GM15510 (cell line): ENCODE results near the gene INCA1.

Source experiments
- POLR2A ChIP-seq: IDR thresholded peaks from 3 replicates; pipeline ENCODE4 v1.6.1; 2011; ENCODE audit warnings: borderline replicate concordance; ENCODE audit not compliant: insufficient read length; ENCODE audit errors: extremely low read depth

Gene INCA1

GRCh38 chr17:5023588-5024147 is 26.3 kb upstream of the INCA1 start:
- TF ChIP-seq POLR2A = no peak

DNA sequence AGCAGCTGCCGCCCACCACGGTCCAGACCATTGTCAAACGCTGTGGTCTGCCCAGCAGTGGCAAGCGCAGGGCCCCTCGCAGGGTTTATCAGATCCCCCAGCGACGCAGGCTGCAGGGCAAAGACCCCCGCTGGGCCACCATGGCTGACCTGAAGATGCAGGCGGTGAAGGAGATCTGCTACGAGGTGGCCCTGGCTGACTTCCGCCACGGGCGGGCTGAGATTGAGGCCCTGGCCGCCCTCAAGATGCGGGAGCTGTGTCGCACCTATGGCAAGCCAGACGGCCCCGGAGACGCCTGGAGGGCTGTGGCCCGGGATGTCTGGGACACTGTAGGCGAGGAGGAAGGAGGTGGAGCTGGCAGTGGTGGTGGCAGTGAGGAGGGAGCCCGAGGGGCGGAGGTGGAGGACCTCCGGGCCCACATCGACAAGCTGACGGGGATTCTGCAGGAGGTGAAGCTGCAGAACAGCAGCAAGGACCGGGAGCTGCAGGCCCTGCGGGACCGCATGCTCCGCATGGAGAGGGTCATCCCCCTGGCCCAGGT is 24.9 kb upstream of the INCA1 start:
- no peak for TF ChIP-seq POLR2A

DNA sequence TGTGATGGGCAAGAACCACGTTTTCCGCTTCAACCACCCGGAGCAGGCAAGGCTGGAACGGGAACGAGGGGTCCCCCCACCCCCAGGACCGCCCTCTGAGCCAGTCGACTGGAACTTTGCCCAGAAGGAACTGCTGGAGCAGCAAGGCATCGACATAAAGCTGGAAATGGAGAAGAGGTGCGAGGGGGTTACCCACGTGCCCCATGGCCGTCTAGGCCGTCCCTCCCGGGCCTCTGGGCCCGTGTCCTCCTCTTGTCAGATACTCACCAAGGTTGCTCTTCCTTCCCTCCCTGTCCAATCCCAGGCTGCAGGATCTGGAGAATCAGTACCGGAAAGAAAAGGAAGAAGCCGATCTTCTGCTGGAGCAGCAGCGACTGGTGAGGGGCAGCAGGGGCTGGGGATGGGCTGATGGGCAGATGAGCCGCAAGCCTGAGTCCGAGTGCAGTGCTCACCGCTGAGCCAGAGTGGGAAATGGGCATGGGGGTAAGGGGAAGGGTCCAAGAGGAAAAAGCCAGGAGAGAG is 23.2 kb upstream of the INCA1 start:
- TF ChIP-seq POLR2A = no peak

- no peak for TF ChIP-seq POLR2A
Observed at GRCh38 chr17:5019475-5019956, 22.2 kb upstream of the INCA1 start.

DNA sequence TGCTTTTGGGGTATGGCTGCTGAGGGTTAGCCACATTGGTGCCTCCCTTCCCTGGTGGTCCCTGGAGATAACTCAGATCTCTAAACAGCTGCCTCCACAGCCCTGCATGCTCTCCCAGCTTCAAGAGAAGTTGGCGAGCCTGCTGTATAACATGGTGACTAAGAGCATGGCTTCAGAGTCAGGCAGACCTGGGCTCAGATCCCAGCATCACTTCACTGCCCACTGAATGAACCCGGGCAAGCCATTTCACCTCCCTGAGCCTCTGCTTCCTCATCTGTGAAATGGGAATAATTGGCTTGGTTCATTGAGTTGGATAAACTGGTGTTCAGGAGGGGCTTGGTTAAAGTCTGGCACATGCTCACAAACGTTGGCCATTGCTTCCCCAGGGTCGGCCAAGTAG is 17.0 kb upstream of the INCA1 start:
- no peak for TF ChIP-seq POLR2A

GRCh38 chr17:5011928-5012327 is 14.6 kb upstream of the INCA1 start:
- no peak for TF ChIP-seq POLR2A

DNA sequence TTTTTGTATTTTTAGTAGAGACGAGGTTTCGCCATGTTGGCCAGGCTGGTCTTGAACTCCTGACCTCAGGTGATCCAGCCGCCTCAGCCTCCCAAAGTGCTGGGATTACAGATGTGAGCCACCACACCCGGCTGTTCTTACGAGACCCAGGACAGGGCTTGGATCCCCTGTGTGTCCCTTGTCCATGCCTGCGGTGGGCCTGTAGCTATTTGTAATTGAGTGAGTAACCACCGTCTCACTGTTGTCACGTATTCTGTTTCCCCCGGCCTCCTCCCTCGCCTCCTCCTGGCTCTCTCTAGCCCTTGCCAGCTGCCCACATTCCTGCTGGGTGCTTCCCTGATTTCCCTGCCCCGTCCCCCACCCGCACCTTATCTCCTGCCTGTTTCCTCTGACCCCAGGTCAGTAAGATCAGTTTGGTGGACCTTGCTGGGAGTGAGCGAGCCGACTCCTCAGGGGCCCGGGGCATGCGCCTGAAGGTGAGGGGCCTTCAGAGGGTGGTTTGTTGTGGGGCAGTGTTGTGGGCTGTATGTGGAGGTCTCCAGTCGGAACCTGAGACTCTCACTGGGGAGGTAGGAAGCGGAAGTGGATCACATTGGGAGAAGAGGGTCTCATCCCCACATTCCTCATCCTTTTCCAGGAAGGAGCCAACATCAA is 6.0 kb upstream of the INCA1 start:
- no peak for TF ChIP-seq POLR2A

GRCh38 chr17:5002121-5002788 is 4.9 kb upstream of the INCA1 start:
- no peak for TF ChIP-seq POLR2A

GRCh38 chr17:5000237-5000639 is 2.9 kb upstream of the INCA1 start:
- TF ChIP-seq POLR2A = no peak

DNA sequence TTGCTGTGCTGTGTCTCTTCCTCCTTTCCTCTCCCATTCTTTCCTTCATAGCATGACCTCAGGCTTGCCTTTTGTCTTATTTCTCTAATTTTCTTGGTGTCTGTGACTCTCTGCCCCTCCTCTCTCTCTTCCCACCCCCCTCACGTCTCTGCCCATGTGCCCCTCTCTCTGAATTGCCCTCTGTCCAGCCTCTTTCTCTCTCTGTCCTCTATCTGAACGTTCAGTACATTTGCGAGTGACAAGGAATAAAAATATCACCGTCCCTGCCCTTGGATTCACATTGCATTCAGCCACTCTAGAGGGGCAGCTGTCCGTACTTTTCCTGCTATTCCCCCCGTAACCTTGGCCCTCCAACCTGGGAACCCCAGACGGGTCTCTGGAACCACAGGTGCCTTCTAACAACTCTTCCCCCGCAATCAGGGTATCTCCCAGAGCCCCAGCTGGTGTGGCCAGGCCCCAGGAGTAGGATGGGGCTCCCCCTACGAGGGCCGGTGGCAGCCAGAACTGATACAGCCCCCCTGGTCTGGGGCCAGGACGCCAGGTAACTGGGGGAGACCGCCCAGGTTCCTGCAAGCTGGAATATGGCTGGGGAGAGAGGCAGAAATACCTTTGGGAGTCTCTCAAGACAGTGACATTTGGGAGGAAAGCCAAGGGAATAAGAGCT is 2.2 kb upstream of the INCA1 start:
- TF ChIP-seq POLR2A = no peak

DNA sequence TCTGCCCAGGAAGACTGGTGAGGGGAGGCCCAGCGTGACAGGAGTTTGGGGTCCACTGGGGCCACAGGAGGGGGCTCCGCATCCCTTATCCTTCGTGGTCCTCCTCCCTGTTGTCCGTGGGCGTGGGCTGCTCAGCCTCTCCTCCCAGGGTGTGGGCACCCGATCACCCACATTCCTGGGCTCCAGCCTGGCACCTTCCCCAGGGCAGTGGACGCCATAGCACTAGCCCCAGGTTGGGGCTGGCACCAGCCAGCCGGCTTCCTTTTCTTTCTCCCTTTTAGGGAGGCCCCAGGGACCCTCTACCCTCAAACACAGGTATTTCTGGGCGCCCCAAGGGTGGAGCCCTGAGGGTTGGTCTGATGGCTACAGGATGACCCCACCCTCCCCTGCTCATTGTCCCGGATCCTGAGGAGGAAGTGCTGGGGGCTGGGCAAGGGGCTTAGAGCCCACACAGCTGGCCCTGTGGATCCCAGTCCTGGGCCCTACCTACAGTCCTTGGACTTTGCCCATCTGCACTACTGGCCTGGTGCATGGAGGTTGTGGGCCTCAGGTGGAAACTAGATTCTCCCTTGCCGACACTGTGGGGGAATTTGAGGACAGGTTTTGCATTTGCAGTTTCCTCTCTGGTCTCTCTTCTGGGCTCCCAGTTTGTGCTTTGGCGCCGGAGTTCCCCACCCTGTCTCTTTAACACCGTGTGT is 1.6 kb upstream of the INCA1 start:
- no peak for TF ChIP-seq POLR2A

GRCh38 chr17:4998027-4998731 is 857 bp upstream of the INCA1 start:
- no peak for TF ChIP-seq POLR2A

- no peak for TF ChIP-seq POLR2A
Observed at GRCh38 chr17:4994081-4994595, 3.2 kb downstream of the INCA1 start.

DNA sequence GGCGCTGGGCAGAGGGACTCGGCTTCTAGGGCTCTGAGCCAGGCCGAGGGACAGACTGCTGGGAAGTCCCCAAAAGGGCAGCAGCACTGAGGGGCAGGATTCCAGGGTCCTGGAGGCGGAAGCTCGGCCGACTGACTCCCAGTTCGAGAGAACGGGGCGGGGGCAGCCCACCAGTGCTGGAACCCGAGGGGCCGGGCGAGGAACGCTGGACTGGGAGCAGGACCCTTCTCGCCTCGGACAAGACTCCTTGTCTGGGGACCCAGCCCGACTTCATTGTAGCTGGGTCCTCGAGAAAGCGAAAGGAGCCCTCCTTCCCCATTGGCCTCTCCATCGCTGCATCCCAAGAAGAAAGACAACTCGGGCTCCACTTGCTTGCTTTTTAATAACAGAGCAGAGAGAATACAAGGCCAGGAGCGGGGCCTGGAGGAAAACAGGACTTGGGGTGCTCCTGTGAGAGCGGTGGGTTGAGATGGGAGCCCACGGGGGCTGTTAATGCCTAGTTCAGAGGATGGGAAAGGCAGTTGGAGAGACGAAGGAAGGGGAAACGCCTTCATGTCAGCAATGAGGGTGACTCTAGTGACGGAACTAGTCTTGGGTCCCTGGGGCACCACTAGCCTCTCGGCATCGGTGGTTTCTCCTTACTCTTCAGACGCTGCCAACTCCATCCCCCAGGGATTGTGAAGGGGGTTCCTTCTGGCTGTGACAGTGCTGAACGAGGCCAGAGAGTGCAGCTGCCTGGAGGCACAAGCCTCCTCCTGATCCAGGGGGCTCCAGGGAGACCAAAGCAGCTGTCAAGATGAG is 9.4 kb downstream of the INCA1 start:
- no peak for TF ChIP-seq POLR2A
